GM19438 (cell line): ENCODE results near the gene CSF1R.

Experiments used
- ATAC-seq: cut with Tn5 transposase; IDR thresholded peaks from one replicate; pipeline ENCODE4 v1.9.1; 2021; ENCODE audit warnings: low read depth; ENCODE audit not compliant: unreplicated experiment

Gene CSF1R

GRCh38 chr5:150121448-150122157, 35.2 kb upstream of the CSF1R start:
- ATAC-seq, result no peak

- ATAC-seq, result no peak
These were observed 34.5 kb upstream of the CSF1R start for GRCh38 chr5:150120617-150121447.

- no peak for ATAC-seq
These were observed 33.7 kb upstream of the CSF1R start for GRCh38 chr5:150120062-150120441.

GRCh38 chr5:150119421-150120061, 33.2 kb upstream of the CSF1R start:
- no peak for ATAC-seq

GRCh38 chr5:150118561-150119229, 32.3 kb upstream of the CSF1R start:
- ATAC-seq, result no peak

- no peak for ATAC-seq
These were observed 31.7 kb upstream of the CSF1R start for GRCh38 chr5:150117945-150118560.

GRCh38 chr5:150116667-150117400, 30.5 kb upstream of the CSF1R start:
- ATAC-seq, result no peak

GRCh38 chr5:150114773-150115408, 28.5 kb upstream of the CSF1R start:
- ATAC-seq, result no peak

- no peak for ATAC-seq
These were observed 27.8 kb upstream of the CSF1R start for GRCh38 chr5:150114102-150114641.

GRCh38 chr5:150113047-150113744, 26.8 kb upstream of the CSF1R start:
- no peak for ATAC-seq

GRCh38 chr5:150112201-150113046, 26.1 kb upstream of the CSF1R start:
- ATAC-seq, result no peak

- no peak for ATAC-seq
These were observed 24.8 kb upstream of the CSF1R start for GRCh38 chr5:150111122-150111521.

- ATAC-seq, result no peak
These were observed 23.6 kb upstream of the CSF1R start for GRCh38 chr5:150109921-150110320.

- ATAC-seq, result no peak
These were observed 22.6 kb upstream of the CSF1R start for GRCh38 chr5:150108711-150109514.

GRCh38 chr5:150107909-150108447, 21.6 kb upstream of the CSF1R start:
- no peak for ATAC-seq

GRCh38 chr5:150106674-150107426, 20.5 kb upstream of the CSF1R start:
- ATAC-seq, result no peak
